Activated T-cell treated with anti-CD3 and anti-CD28 coated beads, Interleukin-2, amount 50 U/mL, for 72 hours (primary cell): ENCODE results near the gene VGLL1. TPM values are rescaled to one million over a fixed set of nuclear protein-coding genes. Genes with fewer than 3 reads are reported as not detected.

Experiments
- ATAC-seq, 2 donors: fragments of 150-1000 bp; cut with Tn5 transposase; replicated peaks in 1 of 2; 2 replicates each; pipeline ENCODE4 v1.10.0; 2021; ENCODE audit warnings: moderate library complexity in 2 of 2, mild to moderate bottlenecking in 1 of 2
- DNase-seq, 2 donors: peaks; one replicate each; pipeline ENCODE4 v3.0.0; 2021 to 2022; ENCODE audit warnings: mixed read lengths in 1 of 2
- H3K27ac Mint-ChIP-seq: one replicate; pipeline ENCODE4 v1.8.0; 2022; ENCODE audit warnings: mild to moderate bottlenecking, moderate library complexity, mixed read lengths
- H3K27me3 Mint-ChIP-seq: one replicate; pipeline ENCODE4 v1.8.0; 2022; ENCODE audit warnings: low read depth, mixed read lengths
- H3K36me3 Mint-ChIP-seq, 2 donors: one replicate each; pipeline ENCODE4 v1.8.0; 2022; ENCODE audit warnings: mixed read lengths in 2 of 2, mild to moderate bottlenecking in 1 of 2; ENCODE audit not compliant: insufficient read depth in 2 of 2
- H3K4me1 Mint-ChIP-seq: one replicate; pipeline ENCODE4 v1.8.0; 2022; ENCODE audit warnings: low read depth, mixed read lengths
- H3K4me3 Mint-ChIP-seq, 2 donors: one replicate each; pipeline ENCODE4 v1.8.0; 2022; ENCODE audit warnings: mild to moderate bottlenecking in 2 of 2, mixed read lengths in 2 of 2, moderate library complexity in 2 of 2
- H3K9me3 Mint-ChIP-seq, 2 donors: one replicate each; pipeline ENCODE4 v1.8.0; 2022; ENCODE audit warnings: mixed read lengths in 2 of 2
- total RNA-seq, 2 donors: library from RNA; stranded (reverse); gene quantifications; one replicate each; pipeline ENCODE4 v1.2.3, GENCODE V29; 2022

Gene VGLL1
- total RNA-seq, 2 donors from 2014 or later: not detected

DNA sequence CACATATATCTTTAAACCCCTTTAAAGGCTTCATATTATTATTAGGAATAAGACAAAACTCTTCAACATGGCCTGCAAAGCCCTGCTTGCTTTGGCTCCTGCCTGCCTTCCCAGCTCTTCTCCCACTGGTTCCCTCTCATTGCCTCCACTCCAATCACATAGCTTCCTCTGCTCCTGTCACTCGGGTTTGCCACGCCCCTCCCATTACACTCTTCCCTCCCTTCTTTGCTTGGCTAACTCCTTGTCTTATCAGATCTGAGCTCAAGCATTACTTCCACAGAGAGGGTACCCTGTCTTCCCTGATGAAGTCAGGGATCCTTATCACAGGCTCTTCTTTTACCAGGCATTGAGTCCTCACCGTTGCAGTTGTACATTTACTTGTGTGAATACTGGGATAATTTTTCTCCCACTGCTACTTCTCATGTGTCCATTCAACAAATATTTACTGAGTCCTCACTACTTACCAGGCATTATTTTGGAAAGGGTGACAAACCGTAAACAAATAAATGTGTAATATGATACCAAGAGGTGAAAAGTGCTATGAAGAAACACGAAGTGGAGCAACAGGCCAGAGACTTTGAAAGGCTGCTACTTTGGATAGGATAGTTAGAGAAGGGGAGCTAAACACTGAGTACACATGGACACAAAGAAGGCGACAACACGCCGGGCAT lies 3.2 kb upstream of the VGLL1 start:
- ATAC-seq (no peak), DNase-seq (no peak)
- no peak overlapping the region for H3K4me3 Mint-ChIP-seq
- H3K27ac Mint-ChIP-seq: peak overlapping the region; percentile 79
- no peaks in the 10 kb centered on the region for H3K9me3 Mint-ChIP-seq
- peaks cover 29% of the 10 kb centered on the region for H3K27me3 Mint-ChIP-seq
- no peaks in the 10 kb centered on the region for H3K36me3 Mint-ChIP-seq
- H3K4me1 Mint-ChIP-seq: no peaks in the 10 kb centered on the region

DNA sequence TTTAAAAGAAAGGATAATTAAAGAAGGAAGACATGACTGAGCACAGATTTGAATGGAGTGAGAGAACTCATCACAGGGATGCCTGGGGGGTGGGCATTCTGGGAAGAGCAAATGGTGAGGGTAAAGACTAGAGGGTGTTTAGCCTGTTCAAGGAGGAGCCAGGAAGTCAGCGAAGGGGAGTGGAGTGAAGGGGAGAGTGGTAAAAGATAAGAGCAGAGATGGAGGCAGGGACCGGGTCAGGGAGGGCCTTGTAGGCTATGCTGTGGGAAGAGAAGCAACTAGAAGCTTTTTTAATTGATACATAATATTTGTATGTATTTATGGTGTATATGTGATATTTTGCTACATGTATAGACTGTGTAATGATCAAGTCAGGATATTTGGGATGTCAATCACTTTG lies 2.2 kb upstream of the VGLL1 start:
- DNase-seq: no peak
- H3K4me3 Mint-ChIP-seq: no peak overlapping the region
- H3K9me3 Mint-ChIP-seq: no peaks in the 10 kb centered on the region
- H3K27ac Mint-ChIP-seq: no peak overlapping the region
- H3K27me3 Mint-ChIP-seq: peaks cover 25% of the 10 kb centered on the region
- H3K36me3 Mint-ChIP-seq: no peaks in the 10 kb centered on the region
- no peak for ATAC-seq
- no peaks in the 10 kb centered on the region for H3K4me1 Mint-ChIP-seq

DNA sequence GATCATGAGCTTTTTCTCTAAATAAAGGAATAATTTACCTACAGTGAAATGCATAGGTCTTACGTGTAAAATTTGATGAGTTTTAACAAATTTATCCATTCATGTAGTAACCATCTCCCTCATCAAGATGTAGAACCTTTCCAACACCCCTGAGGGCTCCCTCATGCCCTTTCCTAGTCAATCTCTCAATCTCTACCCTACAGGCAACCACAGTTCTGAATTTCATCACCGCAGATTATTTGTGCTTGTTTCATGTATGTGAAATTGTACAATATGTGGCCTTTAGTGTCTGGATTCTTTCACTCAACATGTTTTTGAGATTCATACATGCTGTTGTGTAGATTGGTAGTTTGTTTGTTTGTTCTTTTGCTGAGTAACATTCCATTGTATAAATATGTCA lies 2.1 kb downstream of the VGLL1 start:
- Mint-ChIP-seq H3K27ac (no peak overlapping the region), H3K9me3 (no peaks in the 10 kb centered on the region), H3K27me3 (peaks cover 2% of the 10 kb centered on the region), H3K36me3 (no peaks in the 10 kb centered on the region), H3K4me1 (no peaks in the 10 kb centered on the region), H3K4me3 (no peak overlapping the region)
- DNase-seq (no peak), ATAC-seq (no peak)

DNA sequence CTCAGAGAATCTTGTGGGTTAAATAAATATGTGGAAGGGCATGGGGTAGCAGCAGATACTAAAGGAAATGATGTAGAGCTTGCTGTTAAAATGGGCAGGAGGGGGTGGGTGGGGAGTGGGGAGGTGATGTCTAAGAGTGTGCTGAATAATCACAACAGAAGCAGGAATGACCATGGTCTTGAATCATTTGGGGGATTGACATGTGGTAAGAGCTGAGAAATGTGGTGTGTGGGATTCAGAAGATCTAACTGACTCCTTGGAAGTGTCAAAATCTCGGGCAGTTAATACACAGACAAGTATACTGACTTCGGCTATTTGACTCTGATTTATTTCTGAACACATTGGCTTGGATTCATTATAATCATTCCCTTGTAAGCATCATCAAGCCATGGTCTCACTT lies 6.8 kb downstream of the VGLL1 start:
- ATAC-seq: no peak
- H3K4me3 Mint-ChIP-seq: no peak overlapping the region
- peaks cover 27% of the 10 kb centered on the region for H3K27me3 Mint-ChIP-seq
- H3K27ac Mint-ChIP-seq: no peak overlapping the region
- no peaks in the 10 kb centered on the region for H3K9me3 Mint-ChIP-seq
- no peak for DNase-seq
- peaks cover 0 to 2% of the 10 kb centered on the region in 2 donors for H3K36me3 Mint-ChIP-seq
- no peaks in the 10 kb centered on the region for H3K4me1 Mint-ChIP-seq

DNA sequence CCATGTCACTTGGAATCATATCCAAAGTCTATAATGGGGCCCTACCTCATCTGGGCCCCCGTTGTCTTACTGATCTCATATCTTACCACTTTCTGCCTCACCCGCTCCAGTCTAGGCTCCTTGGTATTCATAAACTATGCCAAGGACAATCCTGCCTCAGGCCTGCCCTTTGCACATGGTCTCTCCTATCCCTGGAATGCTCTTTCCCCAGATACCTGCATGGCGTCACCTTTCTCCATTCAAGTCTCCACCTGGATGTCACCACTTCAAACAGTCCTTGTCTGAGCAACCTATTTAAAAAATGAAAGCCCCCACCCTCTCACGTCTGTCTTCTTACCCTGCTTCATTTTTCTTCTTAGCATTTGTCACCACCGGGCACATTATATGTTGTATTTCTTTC lies 8.2 kb downstream of the VGLL1 start:
- Mint-ChIP-seq H3K36me3 (peaks cover 0 to 2% of the 10 kb centered on the region in 2 donors), H3K27ac (no peak overlapping the region), H3K4me1 (peaks cover 1% of the 10 kb centered on the region), H3K4me3 (no peak overlapping the region), H3K27me3 (peaks cover 27% of the 10 kb centered on the region), H3K9me3 (no peaks in the 10 kb centered on the region)
- DNase-seq (no peak), ATAC-seq (no peak)

DNA sequence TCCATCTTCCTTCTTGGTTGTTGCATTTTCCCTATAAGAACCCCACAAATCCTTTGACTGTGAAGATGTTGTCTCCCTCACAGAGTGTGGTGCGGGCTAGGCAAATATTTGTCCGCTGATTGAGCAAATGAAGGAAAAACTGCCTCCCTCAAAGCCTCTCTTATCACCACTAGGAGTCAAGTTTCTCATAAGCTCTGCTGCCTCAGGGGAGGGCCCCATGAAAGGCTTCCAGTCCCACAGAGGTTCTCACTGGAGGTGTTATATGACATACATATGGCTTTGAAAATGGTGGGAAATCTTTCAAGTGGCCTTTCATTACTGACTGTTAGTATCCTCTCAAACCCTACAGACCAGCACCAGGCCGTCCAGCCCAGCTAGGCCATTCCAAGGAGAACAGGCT lies 9.3 kb downstream of the VGLL1 start:
- Mint-ChIP-seq H3K4me3 (no peak overlapping the region), H3K36me3 (peaks cover 0 to 2% of the 10 kb centered on the region in 2 donors), H3K4me1 (peaks cover 12% of the 10 kb centered on the region), H3K9me3 (no peaks in the 10 kb centered on the region), H3K27ac (no peak overlapping the region), H3K27me3 (peaks cover 27% of the 10 kb centered on the region)
- no peak for DNase-seq
- ATAC-seq: no peak

DNA sequence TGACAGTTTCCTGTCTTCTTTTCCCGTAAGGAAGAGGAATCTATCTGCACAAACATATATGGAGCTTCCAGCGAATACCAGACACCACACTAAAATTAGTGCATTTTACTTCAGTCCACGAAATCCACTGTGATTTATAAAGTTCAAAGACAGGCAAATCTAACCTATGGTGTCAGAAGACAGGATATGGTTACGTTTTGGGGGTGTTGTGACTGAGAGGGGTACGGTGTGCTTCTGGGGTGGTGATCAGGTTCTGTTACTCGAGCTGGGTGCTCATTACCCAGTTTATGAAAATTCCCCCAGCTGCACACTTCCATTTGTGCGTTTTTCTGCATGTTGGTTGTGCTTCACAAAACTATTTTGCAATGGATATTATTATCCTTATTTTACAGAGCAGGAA lies 10.3 kb downstream of the VGLL1 start:
- Mint-ChIP-seq H3K27me3 (peaks cover 27% of the 10 kb centered on the region), H3K36me3 (peaks cover 0 to 2% of the 10 kb centered on the region in 2 donors), H3K27ac (no peak overlapping the region), H3K9me3 (no peaks in the 10 kb centered on the region), H3K4me1 (peaks cover 18% of the 10 kb centered on the region), H3K4me3 (no peak overlapping the region)
- ATAC-seq (no peak), DNase-seq (no peak)

DNA sequence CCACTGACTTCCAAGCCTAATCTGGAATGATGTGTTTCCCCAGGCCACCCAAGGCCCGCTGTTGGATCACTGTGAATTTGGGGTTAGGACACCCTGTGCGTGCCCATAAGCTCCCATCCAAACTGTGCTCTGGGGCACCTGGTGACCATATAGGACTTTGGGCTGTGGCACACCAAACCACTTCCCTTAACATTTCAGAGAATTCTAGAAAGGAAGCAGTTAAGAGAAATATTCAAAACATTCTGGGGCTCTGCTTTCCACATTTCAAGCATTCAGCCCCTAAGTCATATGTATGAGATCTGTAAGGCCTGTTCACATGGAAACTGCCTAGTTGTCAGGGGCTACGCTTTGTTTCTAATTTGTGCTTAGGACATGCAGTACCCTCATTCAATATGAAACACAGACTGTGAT lies 14.4 kb downstream of the VGLL1 start:
- Mint-ChIP-seq H3K9me3 (no peaks in the 10 kb centered on the region), H3K27ac (peak overlapping the region; percentile 57), H3K4me3 (no peak overlapping the region), H3K4me1 (peaks cover 18% of the 10 kb centered on the region), H3K27me3 (peaks cover 14% of the 10 kb centered on the region), H3K36me3 (no peaks in the 10 kb centered on the region)
- DNase-seq (no peak), ATAC-seq (peak; percentile 68 to 81)

DNA sequence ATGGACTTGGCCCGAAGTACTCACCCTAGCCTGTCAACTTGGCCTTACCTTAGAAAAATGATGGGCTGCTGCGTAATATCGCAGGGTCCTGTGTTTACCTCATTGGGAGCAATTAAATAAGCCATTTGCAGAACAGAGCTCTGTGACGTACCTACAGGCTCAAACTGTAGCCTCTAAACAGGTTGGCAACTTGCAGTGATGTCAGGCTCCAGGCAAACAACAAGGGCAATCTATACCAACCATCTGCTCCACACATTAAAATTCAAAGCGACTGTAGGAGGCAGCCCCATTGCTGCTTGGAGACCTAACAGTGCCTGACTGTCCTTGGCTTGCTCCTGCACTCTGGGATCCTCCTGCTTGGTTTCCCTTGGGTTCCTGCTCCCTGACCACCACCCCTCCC lies 17.2 kb downstream of the VGLL1 start:
- ATAC-seq (no peak), DNase-seq (no peak)
- Mint-ChIP-seq H3K4me3 (no peak overlapping the region), H3K4me1 (peaks cover 18% of the 10 kb centered on the region), H3K36me3 (no peaks in the 10 kb centered on the region), H3K27me3 (peaks cover 5% of the 10 kb centered on the region), H3K9me3 (no peaks in the 10 kb centered on the region), H3K27ac (no peak overlapping the region)

DNA sequence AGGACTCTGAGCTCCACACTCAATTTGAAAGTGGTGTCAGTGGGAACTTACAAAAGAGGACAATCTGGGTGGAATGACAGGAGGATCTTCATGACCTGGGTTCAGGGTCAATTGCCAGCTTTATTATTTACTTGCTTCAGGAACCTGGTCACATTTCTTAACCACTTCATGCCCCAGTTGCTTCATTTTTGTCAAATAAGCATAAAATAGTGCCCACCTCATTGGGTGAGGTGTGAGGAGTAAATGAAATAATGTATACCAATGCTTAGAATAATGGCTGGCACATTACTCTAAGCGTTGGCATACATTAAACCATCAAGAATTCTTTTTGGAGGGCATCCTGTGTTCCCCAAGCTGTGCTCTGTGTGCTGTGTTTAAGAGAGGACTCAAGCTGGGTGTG lies 19.4 kb downstream of the VGLL1 start:
- H3K4me3 Mint-ChIP-seq: no peak overlapping the region
- H3K27me3 Mint-ChIP-seq: peaks cover 5% of the 10 kb centered on the region
- H3K36me3 Mint-ChIP-seq: no peaks in the 10 kb centered on the region
- H3K9me3 Mint-ChIP-seq: no peaks in the 10 kb centered on the region
- DNase-seq: no peak
- ATAC-seq: no peak
- H3K27ac Mint-ChIP-seq: no peak overlapping the region
- H3K4me1 Mint-ChIP-seq: peaks cover 4% of the 10 kb centered on the region

DNA sequence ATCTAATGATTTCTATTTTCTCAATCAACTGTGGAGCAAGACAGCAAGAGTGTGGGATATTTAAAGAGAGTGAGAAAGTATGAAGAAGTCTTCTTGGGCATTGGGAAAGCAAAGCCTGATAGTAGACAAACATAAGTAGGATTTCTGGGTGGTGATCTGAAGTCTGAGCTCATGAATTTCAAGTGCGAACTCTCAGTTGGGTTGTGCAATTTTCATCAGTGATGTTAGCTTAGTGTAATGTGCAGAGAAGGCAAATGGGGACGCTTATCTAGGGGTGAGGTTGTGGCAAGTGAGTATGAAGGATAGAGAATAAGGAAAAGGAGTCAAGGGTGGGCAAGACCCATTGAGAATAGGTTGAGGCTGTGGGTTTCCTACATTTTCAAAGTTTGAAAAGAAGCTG lies 23.7 kb downstream of the VGLL1 start:
- H3K4me1 Mint-ChIP-seq: no peaks in the 10 kb centered on the region
- no peaks in the 10 kb centered on the region for H3K36me3 Mint-ChIP-seq
- no peak for ATAC-seq

DNA sequence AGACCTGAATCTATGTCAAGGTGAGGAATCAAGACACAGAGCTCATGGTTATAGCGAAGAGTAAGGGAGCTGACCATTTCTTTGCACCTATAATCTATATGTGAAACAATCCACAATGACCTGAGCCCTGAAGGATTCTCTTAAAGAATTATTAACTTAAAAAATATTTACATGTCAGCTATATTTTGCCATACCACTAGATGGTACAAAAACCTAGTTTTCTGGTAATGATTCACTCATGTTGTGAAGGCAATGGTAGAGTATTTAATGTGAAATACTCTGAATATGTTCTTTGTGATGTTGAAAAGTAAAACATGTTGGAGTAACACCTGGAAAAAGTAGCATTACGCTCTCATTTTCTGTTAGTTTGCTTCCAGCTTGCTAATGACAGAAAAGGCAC lies 40.0 kb downstream of the VGLL1 start:
- Mint-ChIP-seq H3K4me3 (no peak overlapping the region), H3K27me3 (no peaks in the 10 kb centered on the region), H3K36me3 (no peaks in the 10 kb centered on the region), H3K27ac (no peak overlapping the region), H3K9me3 (no peaks in the 10 kb centered on the region), H3K4me1 (peaks cover 18% of the 10 kb centered on the region)
- DNase-seq (no peak), ATAC-seq (no peak)

More for the DNA sequence above, 23.7 kb downstream of the VGLL1 start:
- Mint-ChIP-seq H3K27me3 (peaks cover 6% of the 10 kb centered on the region), H3K4me3 (no peak overlapping the region), H3K9me3 (no peaks in the 10 kb centered on the region), H3K27ac (no peak overlapping the region)
- DNase-seq: no peak

DNA sequence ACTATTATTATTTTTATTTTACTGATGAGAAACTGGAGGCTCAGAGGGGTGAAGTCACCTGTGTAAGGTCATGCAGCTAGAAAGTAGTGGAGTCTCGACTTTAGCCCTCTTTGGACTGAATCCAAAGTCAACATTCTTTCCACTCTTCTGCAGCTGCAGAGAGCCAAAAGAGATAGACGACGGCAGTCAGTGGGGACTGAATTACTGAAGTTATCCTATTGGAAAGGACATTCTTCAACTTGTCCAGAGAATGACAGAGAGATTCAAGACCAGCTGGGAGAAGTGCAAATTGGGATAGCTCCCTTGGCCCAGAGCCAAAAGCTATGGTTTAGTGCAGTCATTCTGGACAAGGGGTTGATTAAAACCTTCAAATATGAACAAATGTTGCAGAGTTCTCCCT lies 42.5 kb downstream of the VGLL1 start:
- Mint-ChIP-seq H3K9me3 (no peaks in the 10 kb centered on the region), H3K4me3 (no peak overlapping the region), H3K27me3 (peaks cover 13% of the 10 kb centered on the region), H3K36me3 (no peaks in the 10 kb centered on the region), H3K27ac (no peak overlapping the region), H3K4me1 (peaks cover 40% of the 10 kb centered on the region)
- ATAC-seq (no peak), DNase-seq (no peak)

DNA sequence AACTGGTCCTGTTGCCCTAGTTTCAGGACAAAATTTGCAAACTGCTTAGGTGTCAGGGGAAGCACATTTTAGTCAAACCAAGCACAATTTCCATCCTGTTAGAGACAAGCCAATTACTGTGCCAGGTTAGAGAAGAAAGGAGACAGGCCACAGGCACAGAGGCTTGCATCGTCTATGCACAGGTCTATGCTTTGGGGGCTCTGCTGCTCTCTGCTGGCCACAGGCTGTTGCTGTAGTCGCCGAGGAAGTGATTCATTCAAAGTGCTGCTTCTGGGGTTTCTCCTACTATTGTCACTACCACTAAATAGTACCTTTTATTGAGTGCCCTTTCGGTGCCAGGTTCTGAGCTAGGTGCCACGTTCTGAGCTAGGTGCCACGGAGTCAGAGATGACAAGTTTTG lies 45.5 kb downstream of the VGLL1 start:
- H3K9me3 Mint-ChIP-seq: no peaks in the 10 kb centered on the region
- peaks cover 31% of the 10 kb centered on the region for H3K27me3 Mint-ChIP-seq
- peaks cover 40% of the 10 kb centered on the region for H3K4me1 Mint-ChIP-seq
- DNase-seq (peak; percentile 60 to 74), ATAC-seq (peak; percentile 97 to 98)
- H3K4me3 Mint-ChIP-seq: peak overlapping the region; percentile 48 to 68
- peak overlapping the region; percentile 78 for H3K27ac Mint-ChIP-seq
- H3K36me3 Mint-ChIP-seq: no peaks in the 10 kb centered on the region
